DND-41 (cell line): ENCODE data around the gene MEIOC.

Source experiments
- ATAC-seq: fragments of 200-7000 bp; cut with Tn5 transposase; 3 replicates; pipeline ENCODE4 v1.9.1; 2021; ENCODE audit warnings: low read depth; ENCODE audit not compliant: insufficient read depth
- DNase-seq: peaks from one replicate; pipeline ENCODE4 v3.0.0-alpha.2; 2020
- H2AFZ ChIP-seq: 2 replicates; pipeline ENCODE4 v1.6.0; 2012; ENCODE audit warnings: low read depth, low read length
- H3K27ac ChIP-seq: 2 replicates; pipeline ENCODE4 v1.5.1; 2012; ENCODE audit warnings: low read length, inconsistent platforms
- H3K27me3 ChIP-seq: fragments of 200-600 bp; sonication (generic); 2 replicates; pipeline ENCODE4 v1.6.0; 2012; ENCODE audit warnings: low read length, mild to moderate bottlenecking, inconsistent platforms; ENCODE audit not compliant: insufficient read depth, poor library complexity
- H3K36me3 ChIP-seq: 2 replicates; pipeline ENCODE4 v1.5.1; 2012; ENCODE audit warnings: low read length, inconsistent platforms; ENCODE audit not compliant: insufficient read depth
- H3K4me1 ChIP-seq: 2 replicates; pipeline ENCODE4 v1.5.1; 2012; ENCODE audit warnings: mild to moderate bottlenecking, low read length; ENCODE audit not compliant: insufficient read depth
- H3K4me2 ChIP-seq: 2 replicates; pipeline ENCODE4 v1.6.0; 2012; ENCODE audit warnings: mild to moderate bottlenecking, moderate library complexity, low read length, inconsistent platforms; ENCODE audit not compliant: insufficient read depth
- H3K4me3 ChIP-seq, 2 experiments: fragments of 200-600 bp in 1 of 2; shearing (Covaris generic) in 1 of 2; 2 replicates each; pipeline ENCODE4 v1.5.1; 2012 to 2016; ENCODE audit warnings: inconsistent platforms in 2 of 2, low read length in 2 of 2, mild to moderate bottlenecking in 2 of 2, low read depth in 1 of 2, moderate library complexity in 1 of 2
- H3K79me2 ChIP-seq: 2 replicates; pipeline ENCODE4 v1.6.0; 2012; ENCODE audit warnings: low read length, inconsistent platforms; ENCODE audit not compliant: insufficient read depth
- H3K9ac ChIP-seq: 2 replicates; pipeline ENCODE4 v1.6.0; 2012; ENCODE audit warnings: low read depth, mild to moderate bottlenecking, inconsistent platforms, low read length, moderate library complexity
- H3K9me3 ChIP-seq: 2 replicates; pipeline ENCODE4 v1.5.1; 2012; ENCODE audit warnings: low read length, moderate library complexity, mild to moderate bottlenecking, inconsistent platforms; ENCODE audit not compliant: insufficient read depth, severe bottlenecking
- H4K20me1 ChIP-seq: 2 replicates; pipeline ENCODE4 v1.6.0; 2012; ENCODE audit warnings: low read length; ENCODE audit not compliant: insufficient read depth
- EZH2 ChIP-seq: IDR thresholded peaks from 3 replicates; pipeline ENCODE4 v1.6.1; 2012; ENCODE audit warnings: borderline replicate concordance, low read depth, mild to moderate bottlenecking, moderate library complexity, low read length, inconsistent platforms; ENCODE audit not compliant: severe bottlenecking
- TF ChIP-seq, protein P1 (sequence below): IDR thresholded peaks from 2 replicates; pipeline ENCODE4 v1.5.1; 2012; ENCODE audit warnings: borderline replicate concordance, low read length, moderate library complexity, mild to moderate bottlenecking; ENCODE audit not compliant: poor library complexity, severe bottlenecking; ENCODE audit errors: extremely low read depth

MEIOC gene

GRCh38 chr17:44651228-44651627 is 5.0 kb upstream of the MEIOC start:
- no peak for ATAC-seq
- no peak overlapping the region for H3K4me2 ChIP-seq
- no peak overlapping the region for H3K9ac ChIP-seq

DNA sequence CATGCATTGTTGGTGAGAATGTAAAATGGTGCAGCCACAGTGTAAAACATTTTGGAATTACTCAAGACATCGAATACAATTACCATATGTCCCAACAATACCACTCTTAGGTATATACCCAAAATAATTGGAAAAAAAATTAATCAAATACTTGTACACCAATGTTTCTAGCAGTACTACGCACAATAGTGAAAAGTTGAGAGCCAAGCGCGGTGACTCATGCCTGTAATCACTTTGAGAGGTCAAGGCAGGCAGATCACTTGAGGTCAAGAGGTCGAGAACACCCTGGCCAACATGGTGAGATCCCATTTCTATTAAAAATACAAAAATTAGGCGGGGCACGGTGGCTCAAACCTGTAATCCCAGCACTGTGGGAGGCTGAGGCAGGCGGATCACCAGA is 3.5 kb upstream of the MEIOC start:
- Histone ChIP-seq H3K27me3 (no peaks in the 10 kb centered on the region), H3K4me2 (no peak overlapping the region), H3K36me3 (no peaks in the 10 kb centered on the region), H3K79me2 (no peaks in the 10 kb centered on the region), H3K27ac (no peak overlapping the region), H4K20me1 (no peaks in the 10 kb centered on the region), H3K4me1 (no peaks in the 10 kb centered on the region), H3K4me3 (no peak overlapping the region), H3K9me3 (no peaks in the 10 kb centered on the region), H3K9ac (no peak overlapping the region), H2AFZ (no peak overlapping the region)
- ATAC-seq (no peak), DNase-seq (no peak)
- TF ChIP-seq, protein P1, sequence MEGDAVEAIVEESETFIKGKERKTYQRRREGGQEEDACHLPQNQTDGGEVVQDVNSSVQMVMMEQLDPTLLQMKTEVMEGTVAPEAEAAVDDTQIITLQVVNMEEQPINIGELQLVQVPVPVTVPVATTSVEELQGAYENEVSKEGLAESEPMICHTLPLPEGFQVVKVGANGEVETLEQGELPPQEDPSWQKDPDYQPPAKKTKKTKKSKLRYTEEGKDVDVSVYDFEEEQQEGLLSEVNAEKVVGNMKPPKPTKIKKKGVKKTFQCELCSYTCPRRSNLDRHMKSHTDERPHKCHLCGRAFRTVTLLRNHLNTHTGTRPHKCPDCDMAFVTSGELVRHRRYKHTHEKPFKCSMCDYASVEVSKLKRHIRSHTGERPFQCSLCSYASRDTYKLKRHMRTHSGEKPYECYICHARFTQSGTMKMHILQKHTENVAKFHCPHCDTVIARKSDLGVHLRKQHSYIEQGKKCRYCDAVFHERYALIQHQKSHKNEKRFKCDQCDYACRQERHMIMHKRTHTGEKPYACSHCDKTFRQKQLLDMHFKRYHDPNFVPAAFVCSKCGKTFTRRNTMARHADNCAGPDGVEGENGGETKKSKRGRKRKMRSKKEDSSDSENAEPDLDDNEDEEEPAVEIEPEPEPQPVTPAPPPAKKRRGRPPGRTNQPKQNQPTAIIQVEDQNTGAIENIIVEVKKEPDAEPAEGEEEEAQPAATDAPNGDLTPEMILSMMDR = no peak
- TF ChIP-seq EZH2 = no peak

More at GRCh38 chr17:44651228-44651627, 5.0 kb upstream of the MEIOC start:
- Histone ChIP-seq H4K20me1 (no peaks in the 10 kb centered on the region), H3K4me1 (no peaks in the 10 kb centered on the region), H3K79me2 (no peaks in the 10 kb centered on the region), H3K4me3 (no peak overlapping the region), H3K9me3 (no peaks in the 10 kb centered on the region), H3K36me3 (no peaks in the 10 kb centered on the region), H3K27me3 (no peaks in the 10 kb centered on the region), H2AFZ (no peak overlapping the region), H3K27ac (no peak overlapping the region)
- TF ChIP-seq, protein P1 = no peak
- TF ChIP-seq EZH2 = no peak
- no peak for DNase-seq

DNA sequence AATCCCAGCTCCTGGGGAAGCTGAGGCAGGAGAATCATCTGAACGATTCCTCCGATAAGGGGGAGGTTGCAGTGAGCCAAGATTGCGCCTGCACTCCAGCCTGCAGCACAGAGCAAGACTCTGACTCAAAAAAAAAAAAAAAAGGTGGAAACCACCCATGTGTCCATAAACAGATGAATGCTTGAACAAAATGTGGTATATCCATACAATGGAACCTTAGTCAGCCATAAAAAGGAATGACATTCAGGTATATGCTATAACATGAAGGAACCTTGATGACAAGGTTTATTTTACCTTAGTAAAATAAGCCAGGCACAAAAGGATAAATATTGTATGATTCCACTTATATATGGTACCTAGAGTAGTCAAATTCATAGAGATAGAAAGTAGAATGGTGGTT is 2.9 kb upstream of the MEIOC start:
- Histone ChIP-seq H3K27me3 (no peaks in the 10 kb centered on the region), H3K4me2 (no peak overlapping the region), H3K27ac (no peak overlapping the region), H3K4me3 (no peak overlapping the region), H2AFZ (no peak overlapping the region), H3K79me2 (no peaks in the 10 kb centered on the region), H3K9me3 (no peaks in the 10 kb centered on the region), H3K9ac (no peak overlapping the region), H3K36me3 (no peaks in the 10 kb centered on the region), H4K20me1 (no peaks in the 10 kb centered on the region), H3K4me1 (no peaks in the 10 kb centered on the region)
- DNase-seq (no peak), ATAC-seq (no peak)
- TF ChIP-seq EZH2 = no peak
- TF ChIP-seq, protein P1 = no peak

DNA sequence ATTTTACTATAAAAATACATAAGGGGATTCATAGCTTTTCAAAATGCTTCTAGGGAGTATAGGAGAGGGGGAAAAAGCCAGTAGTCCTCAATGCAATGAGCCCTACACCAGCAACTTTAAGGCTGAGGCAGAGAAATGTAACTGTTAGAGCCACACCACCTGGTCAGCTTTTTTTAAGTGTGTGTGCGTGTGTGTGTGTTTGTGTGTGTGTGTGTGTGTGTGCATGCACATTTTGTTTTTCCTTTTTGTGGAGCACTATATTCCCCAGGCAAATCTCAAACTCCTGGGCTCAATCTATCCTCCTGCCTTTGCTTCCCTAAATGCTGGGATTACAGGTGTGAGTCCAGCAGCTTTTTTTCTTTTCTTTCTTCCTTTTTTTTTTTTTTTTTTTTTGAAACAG is 2.3 kb upstream of the MEIOC start:
- Histone ChIP-seq H3K4me1 (no peaks in the 10 kb centered on the region), H3K9ac (no peak overlapping the region), H3K9me3 (no peaks in the 10 kb centered on the region), H3K79me2 (no peaks in the 10 kb centered on the region), H3K4me2 (no peak overlapping the region), H2AFZ (no peak overlapping the region), H3K4me3 (no peak overlapping the region), H3K27me3 (no peaks in the 10 kb centered on the region), H3K36me3 (no peaks in the 10 kb centered on the region), H4K20me1 (no peaks in the 10 kb centered on the region), H3K27ac (no peak overlapping the region)
- DNase-seq (no peak), ATAC-seq (no peak)
- TF ChIP-seq, protein P1 = no peak
- TF ChIP-seq EZH2 = no peak
